DOHH2 (cell line): ENCODE results near the gene PPP1R27.

Experiments used
- EZH2phosphoT487 ChIP-seq: fragments of 200-600 bp; sonication (generic); IDR thresholded peaks from 2 replicates; pipeline ENCODE4 v1.6.1; 2017; ENCODE audit warnings: borderline replicate concordance, mild to moderate bottlenecking, antibody characterized with exemption, low read length, moderate library complexity, mixed read lengths
- TF ChIP-seq, protein P1 (sequence below): fragments of 200-600 bp; sonication (generic); IDR thresholded peaks from one replicate; pipeline ENCODE4 v1.5.1; 2014; ENCODE audit warnings: antibody characterized with exemption, mild to moderate bottlenecking, low read depth, low read length; ENCODE audit not compliant: poor library complexity, severe bottlenecking

GRCh38 chr17:81807839-81808238, 27.0 kb downstream of the PPP1R27 start:
- TF ChIP-seq, protein P1, sequence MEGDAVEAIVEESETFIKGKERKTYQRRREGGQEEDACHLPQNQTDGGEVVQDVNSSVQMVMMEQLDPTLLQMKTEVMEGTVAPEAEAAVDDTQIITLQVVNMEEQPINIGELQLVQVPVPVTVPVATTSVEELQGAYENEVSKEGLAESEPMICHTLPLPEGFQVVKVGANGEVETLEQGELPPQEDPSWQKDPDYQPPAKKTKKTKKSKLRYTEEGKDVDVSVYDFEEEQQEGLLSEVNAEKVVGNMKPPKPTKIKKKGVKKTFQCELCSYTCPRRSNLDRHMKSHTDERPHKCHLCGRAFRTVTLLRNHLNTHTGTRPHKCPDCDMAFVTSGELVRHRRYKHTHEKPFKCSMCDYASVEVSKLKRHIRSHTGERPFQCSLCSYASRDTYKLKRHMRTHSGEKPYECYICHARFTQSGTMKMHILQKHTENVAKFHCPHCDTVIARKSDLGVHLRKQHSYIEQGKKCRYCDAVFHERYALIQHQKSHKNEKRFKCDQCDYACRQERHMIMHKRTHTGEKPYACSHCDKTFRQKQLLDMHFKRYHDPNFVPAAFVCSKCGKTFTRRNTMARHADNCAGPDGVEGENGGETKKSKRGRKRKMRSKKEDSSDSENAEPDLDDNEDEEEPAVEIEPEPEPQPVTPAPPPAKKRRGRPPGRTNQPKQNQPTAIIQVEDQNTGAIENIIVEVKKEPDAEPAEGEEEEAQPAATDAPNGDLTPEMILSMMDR: no peak
- no peak for TF ChIP-seq EZH2phosphoT487
